COR-L47 (cell line): ENCODE measurements around the gene GRPEL1.

Experiments
- DNase-seq: peaks from one replicate; lab custom pipeline; 2025; lab: John Stamatoyannopoulos, UW

The GRPEL1 gene

DNA sequence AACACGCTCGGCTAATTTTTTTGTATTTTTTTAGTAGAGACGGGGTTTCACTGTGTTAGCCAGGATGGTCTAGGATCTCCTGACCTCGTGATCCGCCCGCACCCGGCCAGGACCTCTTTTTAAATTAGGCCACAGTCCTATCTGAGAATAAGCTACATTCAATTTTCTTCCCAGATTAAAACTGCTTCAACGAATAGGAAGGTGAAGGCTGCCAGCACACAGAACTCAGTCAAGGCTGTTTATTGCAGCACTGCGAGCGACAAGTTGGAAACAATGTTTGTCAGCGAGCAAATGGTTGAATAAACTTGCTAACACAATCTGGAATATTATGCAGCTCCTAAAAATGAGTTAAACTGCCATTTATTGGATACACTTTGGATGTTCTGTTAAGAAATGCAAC lies 1.9 kb downstream of the GRPEL1 start:
- no peak for DNase-seq

GRCh38 chr4:7063362-7063761 lies 4.5 kb downstream of the GRPEL1 start:
- DNase-seq = no peak

DNA sequence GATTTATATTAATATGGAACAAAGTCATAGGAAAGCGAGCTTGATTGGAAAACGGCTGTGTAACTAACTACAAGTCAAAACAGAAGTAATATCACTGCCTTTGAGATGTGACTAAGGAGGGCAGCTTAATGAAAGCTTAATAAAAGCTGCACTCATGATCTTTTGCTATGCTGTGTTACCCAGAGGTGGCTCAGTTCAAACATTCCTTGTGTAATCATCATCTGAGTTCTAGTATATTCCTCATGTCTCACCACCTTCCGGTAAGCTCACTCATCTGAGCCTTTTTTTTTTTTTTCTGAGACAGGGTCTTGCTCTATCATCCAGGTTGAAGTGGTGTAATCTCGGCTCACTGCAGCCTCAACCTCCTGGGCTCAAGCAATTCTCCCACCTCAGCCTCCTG lies 5.0 kb downstream of the GRPEL1 start:
- DNase-seq = no peak

GRCh38 chr4:7061815-7062214 lies 6.0 kb downstream of the GRPEL1 start:
- no peak for DNase-seq

GRCh38 chr4:7060346-7061150 lies 7.3 kb downstream of the GRPEL1 start:
- no peak for DNase-seq

- no peak for DNase-seq
These were observed 8.2 kb downstream of the GRPEL1 start for GRCh38 chr4:7059662-7060061.

DNA sequence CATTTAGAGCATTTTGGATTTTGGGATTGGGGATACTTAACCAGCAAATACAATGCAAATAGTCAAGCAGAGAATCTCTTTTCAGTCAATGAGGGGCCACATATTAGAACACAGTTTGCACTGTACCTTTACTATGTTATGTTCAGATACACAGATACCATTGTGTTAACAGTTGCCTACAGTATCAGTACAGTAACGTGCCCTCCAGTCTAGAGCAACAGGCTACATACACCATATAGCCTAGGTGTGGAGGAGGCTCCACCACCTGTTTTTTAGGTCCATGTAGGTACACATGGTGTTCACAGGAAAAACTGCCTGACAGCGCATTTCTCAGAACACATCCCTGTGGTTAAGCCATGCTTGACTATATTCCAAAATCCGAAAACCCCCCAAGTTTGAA lies 9.1 kb downstream of the GRPEL1 start:
- DNase-seq = no peak

DNA sequence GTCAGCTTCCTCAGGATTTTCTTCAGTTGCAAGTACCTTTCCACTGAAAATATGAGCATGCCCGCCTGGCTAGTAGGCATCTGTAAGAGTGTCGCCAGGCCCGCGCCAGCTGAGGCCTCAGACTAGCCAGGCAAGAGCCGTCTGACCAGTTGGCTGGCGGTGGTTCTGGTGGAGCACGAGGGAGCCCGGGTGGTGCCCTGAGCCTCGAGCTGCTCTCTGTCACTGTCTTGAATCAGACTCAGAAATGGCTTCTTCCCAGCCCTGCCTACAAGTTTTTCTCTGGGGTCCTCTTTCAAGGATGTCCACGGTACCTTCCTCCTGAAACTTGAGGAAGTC lies 11.9 kb downstream of the GRPEL1 start:
- no peak for DNase-seq

DNA sequence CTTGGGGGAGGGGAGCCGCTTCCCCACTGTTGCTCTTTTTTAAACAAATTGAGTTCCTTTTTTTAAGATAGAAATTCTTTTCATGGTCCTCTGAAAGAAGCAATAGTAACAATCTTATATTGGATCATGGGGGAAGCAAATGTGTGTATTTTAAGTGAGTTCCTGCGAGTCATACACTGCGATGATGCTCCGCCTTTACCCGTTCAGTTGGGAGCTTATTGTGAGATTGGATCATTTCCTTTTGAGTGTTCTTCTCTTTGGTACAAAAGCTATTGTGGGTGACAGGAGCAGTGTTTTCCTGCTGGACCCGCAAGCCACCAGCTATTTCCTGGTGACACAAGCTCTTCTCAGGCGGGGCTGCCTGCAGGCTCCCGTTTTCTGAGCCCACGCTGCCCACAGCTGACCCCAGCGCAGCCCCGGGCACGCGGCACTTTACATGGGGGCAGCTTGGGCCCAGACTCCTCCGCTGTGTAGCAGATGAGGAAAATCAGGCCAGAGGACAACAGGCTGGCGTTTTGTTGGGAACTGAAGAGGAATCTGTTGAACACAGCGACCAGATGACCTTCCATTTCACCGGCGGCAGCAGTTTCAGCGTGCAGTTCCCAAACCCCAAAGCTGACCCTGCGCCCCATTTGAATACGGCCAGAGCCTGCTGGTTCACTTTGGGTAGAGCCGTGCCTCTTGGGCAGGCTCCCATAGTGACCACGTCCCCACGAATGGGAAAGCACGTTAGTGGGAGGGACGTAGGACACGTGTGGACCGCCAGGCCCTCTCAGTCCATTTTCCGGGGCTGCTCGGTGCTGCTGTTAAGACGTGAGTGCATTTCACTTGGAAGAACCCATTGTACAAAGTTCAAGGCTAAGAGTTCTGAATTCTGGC lies 12.5 kb downstream of the GRPEL1 start:
- DNase-seq = no peak

DNA sequence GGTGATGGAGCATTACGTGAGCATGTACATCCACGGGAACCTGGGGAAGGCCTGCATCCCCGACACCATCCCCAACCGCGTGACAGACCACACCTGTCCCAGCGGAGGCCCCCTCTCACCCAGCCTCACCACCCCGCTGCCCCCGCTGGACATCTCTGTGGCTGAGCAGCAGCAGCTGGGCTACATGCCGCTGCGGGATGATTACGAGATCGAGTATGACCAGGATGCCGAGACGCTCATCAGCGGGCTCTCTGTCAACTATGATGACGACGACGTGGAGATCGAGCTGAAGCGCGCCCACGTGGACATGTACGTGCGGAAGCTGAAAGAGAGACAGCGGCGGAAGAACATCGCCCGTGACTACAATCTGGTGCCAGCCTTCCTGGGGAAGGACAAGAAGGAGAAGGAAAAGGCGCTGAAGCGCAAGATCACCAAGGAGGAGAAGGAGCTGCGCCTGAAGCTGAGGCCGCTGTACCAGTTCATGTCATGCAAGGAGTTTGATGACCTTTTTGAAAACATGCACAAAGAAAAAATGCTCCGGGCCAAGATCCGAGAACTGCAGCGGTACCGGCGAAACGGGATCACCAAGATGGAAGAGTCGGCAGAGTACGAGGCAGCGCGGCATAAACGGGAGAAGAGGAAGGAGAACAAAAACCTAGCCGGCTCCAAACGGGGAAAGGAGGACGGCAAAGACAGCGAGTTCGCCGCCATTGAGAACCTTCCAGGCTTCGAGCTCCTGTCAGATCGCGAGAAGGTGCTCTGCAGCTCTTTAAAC lies 13.6 kb downstream of the GRPEL1 start:
- DNase-seq = no peak

DNA sequence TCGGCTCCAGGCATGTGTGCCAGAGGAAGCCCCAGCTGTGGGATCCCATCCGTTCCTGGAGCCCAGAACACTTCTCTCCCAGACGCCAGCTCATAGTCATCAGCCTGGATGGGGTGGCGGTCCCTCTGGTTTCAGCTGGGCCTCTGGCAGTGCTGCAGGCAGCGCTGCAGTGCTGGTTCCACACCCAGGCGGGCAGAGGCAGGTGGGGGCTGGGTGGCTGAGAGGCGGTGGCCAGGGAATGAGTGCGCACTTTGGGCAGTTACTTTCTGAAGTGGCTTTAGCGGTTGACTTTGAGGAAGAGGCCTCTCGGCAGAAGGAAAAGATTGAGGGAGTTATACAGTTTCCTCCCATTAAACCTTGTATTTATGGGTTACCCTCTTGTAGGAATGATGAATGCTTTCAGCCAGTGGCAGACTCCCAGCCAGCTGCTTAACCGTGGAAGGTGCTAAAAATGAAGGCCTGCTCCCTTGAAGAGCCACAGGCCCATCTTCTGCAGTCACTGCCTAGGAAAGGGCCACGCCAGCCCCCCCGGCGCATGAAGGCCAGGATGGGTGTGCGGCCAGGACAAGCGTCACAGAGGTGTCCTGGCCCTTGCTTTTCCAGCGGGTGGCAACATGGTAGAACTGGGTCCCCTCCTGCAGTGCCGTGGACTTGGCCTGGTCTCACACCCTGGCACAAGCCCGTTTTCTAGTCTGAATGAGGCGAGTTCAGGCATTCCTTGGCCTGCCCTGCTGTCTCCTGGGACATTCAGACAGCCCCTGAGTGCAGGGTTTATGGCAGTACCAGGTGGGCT lies 14.7 kb downstream of the GRPEL1 start:
- DNase-seq = no peak

DNA sequence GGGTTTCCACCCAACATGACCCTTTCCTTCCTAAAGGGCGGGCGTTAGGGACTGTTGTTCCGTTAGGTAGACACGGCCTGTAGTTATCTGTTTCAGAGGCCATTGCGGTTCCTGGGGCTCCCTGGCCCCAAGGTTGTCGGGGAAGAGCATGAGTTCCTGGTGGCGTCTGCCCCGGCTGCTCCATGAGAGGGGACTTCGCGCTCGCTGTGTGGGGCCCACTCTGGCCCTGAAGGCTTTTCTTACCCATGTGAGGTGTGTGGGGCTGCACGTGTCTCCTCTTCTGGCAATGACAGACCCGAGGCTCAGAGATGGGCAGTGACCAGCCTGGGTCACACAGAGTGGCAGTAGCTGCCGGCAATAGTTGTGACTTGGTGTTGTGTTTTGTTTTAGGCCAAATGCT lies 15.6 kb downstream of the GRPEL1 start:
- DNase-seq = no peak

DNA sequence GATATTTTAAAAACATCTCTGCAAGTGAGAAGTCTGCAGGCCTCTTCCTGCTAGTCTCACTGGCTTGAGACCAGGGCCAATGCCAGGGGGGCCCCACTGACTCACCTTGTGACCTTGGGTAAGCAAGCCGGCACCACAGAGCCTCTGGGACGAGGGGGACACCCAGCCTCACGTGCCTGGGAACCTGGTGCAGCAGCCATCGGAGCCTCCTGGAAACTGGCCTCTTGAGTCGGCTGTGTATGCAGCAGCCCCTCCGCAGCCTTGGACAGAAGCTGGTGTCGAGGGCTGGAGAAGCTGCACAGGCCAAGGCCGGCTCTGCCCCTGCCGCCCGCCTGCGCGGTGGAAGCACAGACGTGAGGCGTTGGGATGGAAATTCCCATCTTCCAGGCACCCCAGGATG lies 16.0 kb downstream of the GRPEL1 start:
- DNase-seq = no peak

- no peak for DNase-seq
These were observed 16.7 kb downstream of the GRPEL1 start for GRCh38 chr4:7051144-7051495.

- DNase-seq = no peak
These were observed 17.3 kb downstream of the GRPEL1 start for GRCh38 chr4:7050481-7051143.

GRCh38 chr4:7049739-7050138 lies 18.1 kb downstream of the GRPEL1 start:
- no peak for DNase-seq

GRCh38 chr4:7049295-7049694 lies 18.6 kb downstream of the GRPEL1 start:
- DNase-seq = no peak

DNA sequence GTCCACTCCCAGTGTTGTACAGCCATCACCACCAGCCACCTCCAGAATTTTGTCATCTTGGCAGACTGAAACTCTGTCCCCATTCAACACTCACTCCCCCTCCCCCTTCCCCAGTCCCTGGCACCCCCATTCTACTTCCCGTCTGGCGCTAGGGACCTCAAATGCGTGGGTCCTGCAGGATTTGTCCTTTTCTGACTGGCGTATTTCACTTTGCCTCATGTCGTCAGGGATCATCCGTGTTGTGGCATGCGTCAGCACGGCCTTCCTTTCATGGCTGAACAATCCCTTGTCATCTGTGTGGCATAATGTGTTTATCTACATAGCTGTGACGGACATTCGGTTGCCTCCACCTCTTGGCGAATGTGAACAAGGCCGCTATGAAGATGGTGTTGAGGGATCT lies 19.2 kb downstream of the GRPEL1 start:
- no peak for DNase-seq

DNA sequence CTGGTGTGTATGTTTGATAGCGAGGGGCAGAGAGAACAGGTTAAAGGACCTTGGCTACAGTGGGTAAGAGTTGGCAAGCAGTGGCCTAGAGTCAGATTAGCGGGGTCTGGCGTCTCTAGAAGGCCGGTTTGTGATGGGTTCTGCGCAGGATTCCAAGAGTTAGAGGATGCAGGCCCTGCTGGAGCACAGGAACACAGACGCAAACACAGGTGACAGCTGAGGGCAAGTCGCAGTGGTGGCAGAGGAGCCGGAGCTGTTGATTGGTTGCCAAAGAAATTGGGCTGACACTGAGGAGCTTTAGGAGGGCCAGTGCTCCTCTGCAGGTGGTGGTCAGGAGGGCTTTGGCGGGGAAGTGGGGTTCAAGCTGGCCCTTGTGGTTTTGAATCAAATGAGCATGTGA lies 20.9 kb downstream of the GRPEL1 start:
- no peak for DNase-seq

DNA sequence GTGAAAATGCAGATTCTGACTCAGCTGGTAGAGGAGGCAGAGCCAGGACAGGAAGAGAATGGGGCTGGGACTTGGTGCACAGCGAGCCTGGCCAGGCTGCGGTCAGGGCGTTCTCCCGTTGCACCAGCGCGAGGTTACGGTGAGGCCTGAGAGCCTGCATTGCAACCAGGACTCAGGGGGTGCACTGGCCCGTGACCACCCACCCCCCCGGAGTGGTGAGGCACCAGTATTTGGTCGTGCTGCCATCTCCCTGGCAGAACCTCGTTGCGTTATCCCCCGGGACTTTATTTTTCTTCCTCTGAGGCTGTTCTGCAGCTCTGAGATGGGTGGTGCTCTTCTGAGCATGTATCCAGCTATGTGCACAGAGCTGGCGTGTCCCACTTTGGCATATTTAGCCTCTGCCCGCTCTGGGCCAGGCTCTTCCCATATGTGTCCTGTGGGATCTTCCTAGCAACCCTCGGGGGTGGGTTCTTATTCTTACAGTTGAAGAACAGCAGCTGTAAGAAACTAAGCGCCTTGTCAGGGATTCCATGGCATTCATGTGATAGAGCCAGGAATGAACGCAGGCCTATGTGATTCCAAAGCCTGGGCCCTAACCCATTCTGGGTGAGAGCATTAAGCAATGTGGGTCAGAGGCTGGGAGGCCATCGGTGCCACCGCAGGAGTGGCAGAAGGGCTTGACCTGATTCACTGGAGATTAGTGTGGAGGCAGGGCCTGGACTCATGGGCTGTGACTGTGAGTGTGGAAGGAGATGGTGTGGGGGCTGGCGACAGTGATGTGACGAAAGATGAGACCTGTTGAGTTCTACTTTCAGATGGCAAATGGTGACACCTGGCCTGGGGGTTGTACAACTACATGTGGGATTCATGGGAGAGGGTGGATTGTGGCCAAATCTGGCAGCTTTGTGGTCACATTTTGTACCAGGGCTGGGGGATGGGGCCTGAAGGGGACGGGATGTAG lies 21.6 kb downstream of the GRPEL1 start:
- DNase-seq = no peak
